ENCODE results near the gene PRB4. TPM values are rescaled to one million over a fixed set of nuclear protein-coding genes. Genes with fewer than 3 reads are reported as not detected.
A peak's percentile ranks its signal among the peaks of the same experiment; 100 is the strongest.

Gene PRB4
- total and polyA plus RNA-seq, 2 of the 13 experiments (the other 11 are each of a cell fraction or from before 2014, with no cell fraction given), result not detected

GRCh38 chr12:11348439-11348838, 38.2 kb upstream of the PRB4 start:
- no TSS peak for BruUV-seq (replicated peaks)
- no peak for FAIRE-seq
- no peak for ATAC-seq
- H3K27ac ChIP-seq (ENCODE audit: extremely low read length, insufficient read depth, low read length), result no peak overlapping the region
- no peaks in the 10 kb centered on the region for H3K79me2 ChIP-seq (ENCODE audit: insufficient read depth, low read length)
- no peaks in the 10 kb centered on the region for H3K27me3 ChIP-seq (ENCODE audit: control insufficient read depth in 1 of 2, insufficient read depth in 2 of 2, low read length in 2 of 2)
- ChIA-PET POLR2A (no interaction called here), CTCF (ENCODE audit: low intra/inter-chr PET ratio, low total read pairs) (no interaction called here)
- H3K4me1 ChIP-seq (ENCODE audit: insufficient read depth, low read length), result peaks cover 7% of the 10 kb centered on the region; the same call in 1 of the 2 replicates
- H3K4me2 ChIP-seq (ENCODE audit: low read depth, low read length), result no peak overlapping the region
- H4K20me1 ChIP-seq (ENCODE audit: insufficient read depth, low read length), result no peaks in the 10 kb centered on the region
- peak; percentile 97 for TF ChIP-seq CREB1 (IDR thresholded peaks at IDR 0.05)
- no peak for TF ChIP-seq CREB1 (CRISPR knock-in tag; IDR thresholded peaks at IDR 0.05)
- TF ChIP-seq GRHL1 (CRISPR knock-in tag; conservative IDR thresholded peaks at IDR 0.05), result no peak
- no peak overlapping the region for H3K9ac ChIP-seq (ENCODE audit: insufficient read depth, low read depth, low read length)
- intact Hi-C loops (cut with micrococcal nuclease; ENCODE audit: unreplicated experiment), result no loop called here
- H3K9me3 ChIP-seq (ENCODE audit: low read length), result no peaks in the 10 kb centered on the region
- no peak overlapping the region for H2AFZ ChIP-seq (ENCODE audit: low read length)
- in situ Hi-C loops (cut with HindIII; ENCODE audit: extremely low pct_ligation_motif_present, low pct_unique_long_range_greater_than_20kb), result no loop called here
- 5% methylated on average over 9 of the region's 9 CpGs for WGBS (ENCODE audit: low lambda C conversion rate)
- H3K4me3 ChIP-seq (replicated peaks in 1 of 3; ENCODE audit: insufficient read depth in 1 of 3, low read depth in 2 of 3, low read length in 3 of 3), result no peak overlapping the region
- no peaks in the 10 kb centered on the region for H3K36me3 ChIP-seq (replicated peaks in 1 of 2; ENCODE audit: control insufficient read depth in 1 of 2, insufficient read depth in 2 of 2, low read length in 2 of 2)
- DNase-seq (ENCODE audit: low spot score), result no peak

- H3K4me1 ChIP-seq (ENCODE audit: insufficient read depth, low read length), result peaks cover 7% of the 10 kb centered on the region; the same call in 1 of the 2 replicates
- H3K36me3 ChIP-seq (replicated peaks in 1 of 2; ENCODE audit: control insufficient read depth in 1 of 2, insufficient read depth in 2 of 2, low read length in 2 of 2), result no peaks in the 10 kb centered on the region
- FAIRE-seq, result no peak
- H2AFZ ChIP-seq (ENCODE audit: low read length), result no peak overlapping the region
- H3K27me3 ChIP-seq (ENCODE audit: control insufficient read depth in 1 of 2, insufficient read depth in 2 of 2, low read length in 2 of 2), result no peaks in the 10 kb centered on the region
- H3K9me3 ChIP-seq (ENCODE audit: low read length), result no peaks in the 10 kb centered on the region
- H3K4me2 ChIP-seq (ENCODE audit: low read depth, low read length), result no peak overlapping the region
- H3K4me3 ChIP-seq (replicated peaks in 1 of 3; ENCODE audit: insufficient read depth in 1 of 3, low read depth in 2 of 3, low read length in 3 of 3), result no peak overlapping the region
- no peak for DNase-seq (ENCODE audit: low spot score)
- H4K20me1 ChIP-seq (ENCODE audit: insufficient read depth, low read length), result no peaks in the 10 kb centered on the region
- CTCF ChIA-PET (ENCODE audit: low intra/inter-chr PET ratio, low total read pairs), result no interaction called here
- POLR2A ChIA-PET, result no interaction called here
- intact Hi-C loops (cut with micrococcal nuclease; ENCODE audit: unreplicated experiment) (no loop called here), in situ Hi-C loops (cut with HindIII; ENCODE audit: extremely low pct_ligation_motif_present, low pct_unique_long_range_greater_than_20kb) (no loop called here)
- H3K79me2 ChIP-seq (ENCODE audit: insufficient read depth, low read length), result no peaks in the 10 kb centered on the region
- no peak overlapping the region for H3K9ac ChIP-seq (ENCODE audit: insufficient read depth, low read depth, low read length)
- peak; percentile 72 for ATAC-seq
- WGBS (ENCODE audit: low lambda C conversion rate), result 22% methylated on average over 6 of the region's 6 CpGs
- BruUV-seq (replicated peaks), result no TSS peak
- H3K27ac ChIP-seq (ENCODE audit: extremely low read length, insufficient read depth, low read length), result no peak overlapping the region
- TF ChIP-seq ZSCAN12 (CRISPR knock-in tag; IDR thresholded peaks at IDR 0.05) (no peak), ZNF496 (CRISPR knock-in tag; IDR thresholded peaks at IDR 0.05; ENCODE audit: insufficient replicate concordance) (no peak), RFX3 (CRISPR knock-in tag; IDR thresholded peaks at IDR 0.05) (no peak), UBTF (CRISPR knock-in tag; IDR thresholded peaks at IDR 0.05) (no peak), ZNF33A (CRISPR knock-in tag; IDR thresholded peaks at IDR 0.05; ENCODE audit: borderline replicate concordance) (no peak), ZSCAN31 (CRISPR knock-in tag; IDR thresholded peaks at IDR 0.05; ENCODE audit: low read depth) (no peak), ZNF503 (CRISPR knock-in tag; IDR thresholded peaks at IDR 0.05) (no peak), KDM1A (CRISPR knock-in tag; IDR thresholded peaks at IDR 0.05) (no peak), ZEB1 (IDR thresholded peaks at IDR 0.05; ENCODE audit: insufficient replicate concordance, low read depth) (no peak), ZNF792 (CRISPR knock-in tag; IDR thresholded peaks at IDR 0.05) (no peak), FOXJ3 (CRISPR knock-in tag; IDR thresholded peaks at IDR 0.05; ENCODE audit: borderline replicate concordance) (no peak), PLRG1 (conservative IDR thresholded peaks at IDR 0.05) (no peak)
These were observed 37.6 kb upstream of the PRB4 start for GRCh38 chr12:11347810-11348209.

Measured in HepG2 (cell line).